HepG2 (cell line): Measurements from ENCODE around the gene ABT1.

Source experiments
- EP300 ChIP-seq, 3 experiments: sonication (generic) in 1 of 3; formaldehyde crosslinking in 1 of 3; IDR thresholded peaks; 2 replicates each; pipeline versions ENCODE4 v1.5.1 to v1.6.1; 2011 to 2020; ENCODE audit warnings: low read depth in 2 of 3, low read length in 2 of 3, borderline replicate concordance in 1 of 3, improper control_type of control experiment in 1 of 3, mild to moderate bottlenecking in 1 of 3, missing genetic modification reagents in 1 of 3, moderate library complexity in 1 of 3
- MEIS2 ChIP-seq: sonication (generic); formaldehyde crosslinking; IDR thresholded peaks from 2 replicates; pipeline ENCODE4 v1.9.0; 2021; ENCODE audit warnings: mild to moderate bottlenecking, missing genetic modification reagents
- NONO ChIP-seq, 2 experiments: fragments of 450-650 bp in 1 of 2; sonication (generic) in 1 of 2; formaldehyde crosslinking in 1 of 2; IDR thresholded peaks in 1 of 2; conservative IDR thresholded peaks in 1 of 2; 2 replicates each; pipeline versions ENCODE4 v1.6.1 to v1.8.0; 2017 to 2022; ENCODE audit warnings: mild to moderate bottlenecking in 1 of 2, missing genetic modification reagents in 1 of 2, moderate library complexity in 1 of 2
- NR1H2 ChIP-seq: sonication (generic); formaldehyde crosslinking; IDR thresholded peaks from 2 replicates; pipeline ENCODE4 v1.8.1; 2022; ENCODE audit warnings: low read depth, missing genetic modification reagents, borderline replicate concordance
- TF ChIP-seq, protein P1 (sequence below): sonication (generic); formaldehyde crosslinking; IDR thresholded peaks from 2 replicates; pipeline ENCODE4 v1.5.0; 2020; ENCODE audit warnings: mild to moderate bottlenecking, missing genetic modification reagents, borderline replicate concordance
- TF ChIP-seq, protein P2 (sequence below): sonication (generic); formaldehyde crosslinking; IDR thresholded peaks from 2 replicates; pipeline ENCODE4 v1.4.0; 2020; ENCODE audit warnings: missing genetic modification reagents

DNA sequence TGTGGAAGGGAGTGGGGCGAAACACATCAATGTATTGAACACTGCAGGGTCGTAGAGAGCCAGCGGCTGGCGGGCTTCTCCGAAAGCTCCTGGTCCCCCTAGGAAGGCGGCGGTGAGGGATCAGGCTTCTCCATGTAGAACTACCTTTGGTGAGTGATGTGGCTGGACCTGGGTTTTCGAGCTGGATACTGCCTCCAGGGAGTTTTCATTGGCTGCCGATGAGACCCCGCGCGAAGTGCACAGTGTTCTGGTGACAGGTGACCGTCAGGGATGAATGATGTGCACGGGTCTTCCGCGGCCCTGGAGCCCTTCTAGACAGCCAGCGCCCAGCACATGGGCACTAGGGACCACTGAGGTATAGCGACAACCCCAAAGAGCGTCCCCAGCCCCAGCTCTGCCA, 16.4 kb downstream of the ABT1 start:
- TF ChIP-seq NONO (IDR thresholded peaks at IDR 0.05) (no peak), NONO (CRISPR knock-in tag; conservative IDR thresholded peaks at IDR 0.05) (no peak), MEIS2 (no peak), NR1H2 (no peak), EP300 (IDR thresholded peaks at IDR 0.05; ENCODE audit: low read depth in 2 of 2, low read length in 2 of 2) (no peak), EP300 (CRISPR knock-in tag; IDR thresholded peaks at IDR 0.05; ENCODE audit: borderline replicate concordance) (no peak)
- TF ChIP-seq, protein P1, sequence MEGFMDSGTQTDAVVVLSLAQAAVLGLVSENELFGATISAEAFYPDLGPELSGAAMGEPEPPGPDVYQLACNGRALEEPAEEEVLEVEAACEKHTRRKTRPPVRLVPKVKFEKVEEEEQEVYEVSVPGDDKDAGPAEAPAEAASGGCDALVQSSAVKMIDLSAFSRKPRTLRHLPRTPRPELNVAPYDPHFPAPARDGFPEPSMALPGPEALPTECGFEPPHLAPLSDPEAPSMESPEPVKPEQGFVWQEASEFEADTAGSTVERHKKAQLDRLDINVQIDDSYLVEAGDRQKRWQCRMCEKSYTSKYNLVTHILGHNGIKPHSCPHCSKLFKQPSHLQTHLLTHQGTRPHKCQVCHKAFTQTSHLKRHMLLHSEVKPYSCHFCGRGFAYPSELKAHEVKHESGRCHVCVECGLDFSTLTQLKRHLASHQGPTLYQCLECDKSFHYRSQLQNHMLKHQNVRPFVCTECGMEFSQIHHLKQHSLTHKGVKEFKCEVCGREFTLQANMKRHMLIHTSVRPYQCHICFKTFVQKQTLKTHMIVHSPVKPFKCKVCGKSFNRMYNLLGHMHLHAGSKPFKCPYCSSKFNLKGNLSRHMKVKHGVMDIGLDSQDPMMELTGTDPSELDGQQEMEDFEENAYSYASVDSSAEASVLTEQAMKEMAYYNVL (CRISPR knock-in tag): no peak
- TF ChIP-seq, protein P2, sequence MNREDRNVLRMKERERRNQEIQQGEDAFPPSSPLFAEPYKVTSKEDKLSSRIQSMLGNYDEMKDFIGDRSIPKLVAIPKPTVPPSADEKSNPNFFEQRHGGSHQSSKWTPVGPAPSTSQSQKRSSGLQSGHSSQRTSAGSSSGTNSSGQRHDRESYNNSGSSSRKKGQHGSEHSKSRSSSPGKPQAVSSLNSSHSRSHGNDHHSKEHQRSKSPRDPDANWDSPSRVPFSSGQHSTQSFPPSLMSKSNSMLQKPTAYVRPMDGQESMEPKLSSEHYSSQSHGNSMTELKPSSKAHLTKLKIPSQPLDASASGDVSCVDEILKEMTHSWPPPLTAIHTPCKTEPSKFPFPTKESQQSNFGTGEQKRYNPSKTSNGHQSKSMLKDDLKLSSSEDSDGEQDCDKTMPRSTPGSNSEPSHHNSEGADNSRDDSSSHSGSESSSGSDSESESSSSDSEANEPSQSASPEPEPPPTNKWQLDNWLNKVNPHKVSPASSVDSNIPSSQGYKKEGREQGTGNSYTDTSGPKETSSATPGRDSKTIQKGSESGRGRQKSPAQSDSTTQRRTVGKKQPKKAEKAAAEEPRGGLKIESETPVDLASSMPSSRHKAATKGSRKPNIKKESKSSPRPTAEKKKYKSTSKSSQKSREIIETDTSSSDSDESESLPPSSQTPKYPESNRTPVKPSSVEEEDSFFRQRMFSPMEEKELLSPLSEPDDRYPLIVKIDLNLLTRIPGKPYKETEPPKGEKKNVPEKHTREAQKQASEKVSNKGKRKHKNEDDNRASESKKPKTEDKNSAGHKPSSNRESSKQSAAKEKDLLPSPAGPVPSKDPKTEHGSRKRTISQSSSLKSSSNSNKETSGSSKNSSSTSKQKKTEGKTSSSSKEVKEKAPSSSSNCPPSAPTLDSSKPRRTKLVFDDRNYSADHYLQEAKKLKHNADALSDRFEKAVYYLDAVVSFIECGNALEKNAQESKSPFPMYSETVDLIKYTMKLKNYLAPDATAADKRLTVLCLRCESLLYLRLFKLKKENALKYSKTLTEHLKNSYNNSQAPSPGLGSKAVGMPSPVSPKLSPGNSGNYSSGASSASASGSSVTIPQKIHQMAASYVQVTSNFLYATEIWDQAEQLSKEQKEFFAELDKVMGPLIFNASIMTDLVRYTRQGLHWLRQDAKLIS (CRISPR knock-in tag): no peak
